PC-9 (cell line): ENCODE data around the gene EFHC1. TPM values are rescaled to one million over a fixed set of nuclear protein-coding genes. Genes with fewer than 3 reads are reported as not detected.
A peak's percentile ranks its signal among the peaks of the same experiment; 100 is the strongest.

Experiments used
- BruUV-seq: library from RNA; stranded (reverse); fragments of 400-500 nt; replicated peaks from 2 replicates; lab custom pipeline; 2021; lab: Mats Ljungman, UMichigan
- CTCF ChIA-PET: fragments of 300-600 bp; sonication (Branson Sonifier 250); formaldehyde crosslinking; loops from one replicate; lab custom pipeline; 2022; ENCODE audit warnings: antibody characterized with exemption; lab: Charles Lee
- POLR2A ChIA-PET: fragments of 300-600 bp; sonication (Branson Sonifier 250); formaldehyde crosslinking; loops from one replicate; lab custom pipeline; 2022; ENCODE audit warnings: antibody characterized with exemption; ENCODE audit not compliant: unreplicated experiment; lab: Charles Lee
- DNase-seq, 2 experiments: peaks; one replicate each; pipeline versions ENCODE4 v3.0.0 to v3.0.0-alpha.2; 2015 to 2022; ENCODE audit warnings: mixed read lengths in 1 of 2
- H2AFZ ChIP-seq: fragments of 200-600 bp; sonication (generic); 2 replicates; pipeline ENCODE4 v1.8.1; 2017; ENCODE audit warnings: antibody characterized with exemption
- H3F3A ChIP-seq: fragments of 200-600 bp; sonication (generic); 2 replicates; pipeline ENCODE4 v1.8.1; 2017; ENCODE audit warnings: antibody characterized with exemption, mild to moderate bottlenecking, low read depth; ENCODE audit not compliant: insufficient read depth
- H3K27ac ChIP-seq: fragments of 200-600 bp; sonication (generic); 2 replicates; pipeline ENCODE4 v1.6.1; 2016; ENCODE audit warnings: mixed run types
- H3K27me3 ChIP-seq: fragments of 200-600 bp; sonication (generic); 2 replicates; pipeline ENCODE4 v1.6.1; 2016; ENCODE audit warnings: low read depth, mixed run types; ENCODE audit not compliant: insufficient read depth
- H3K36me3 ChIP-seq: fragments of 200-600 bp; sonication (generic); 2 replicates; pipeline ENCODE4 v1.6.1; 2016; ENCODE audit warnings: low read depth, mixed run types
- H3K4me1 ChIP-seq: fragments of 200-600 bp; sonication (generic); replicated peaks from 2 replicates; pipeline ENCODE4 v1.6.1; 2016; ENCODE audit warnings: mixed run types; ENCODE audit not compliant: insufficient read depth
- H3K4me2 ChIP-seq: fragments of 200-600 bp; sonication (generic); 2 replicates; pipeline ENCODE4 v1.6.1; 2017; ENCODE audit warnings: mixed run types
- H3K4me3 ChIP-seq: fragments of 200-600 bp; sonication (generic); 2 replicates; pipeline ENCODE4 v1.6.1; 2016; ENCODE audit warnings: mixed run types
- H3K79me2 ChIP-seq: fragments of 200-600 bp; sonication (generic); 2 replicates; pipeline ENCODE4 v1.6.1; 2017; ENCODE audit warnings: low read depth, mixed run types
- H3K9me2 ChIP-seq: fragments of 200-600 bp; sonication (generic); 2 replicates; pipeline ENCODE4 v1.8.1; 2017; ENCODE audit warnings: mild to moderate bottlenecking; ENCODE audit not compliant: insufficient read depth
- H3K9me3 ChIP-seq: fragments of 200-600 bp; sonication (generic); 2 replicates; pipeline ENCODE4 v1.8.1; 2016; ENCODE audit warnings: low read depth; ENCODE audit not compliant: insufficient read depth
- H4K20me1 ChIP-seq: fragments of 200-600 bp; sonication (generic); 2 replicates; pipeline ENCODE4 v1.8.1; 2017; ENCODE audit not compliant: insufficient read depth
- EZH2 ChIP-seq: fragments of 200-600 bp; sonication (generic); IDR thresholded peaks from 2 replicates; pipeline ENCODE4 v1.8.0; 2017; ENCODE audit warnings: antibody characterized with exemption, low read depth
- intact Hi-C: fragments of 100-400 bp; cut with micrococcal nuclease; formaldehyde crosslinking; loops from one replicate; pipeline ENCODE4 v1.10.0; 2022; ENCODE audit not compliant: unreplicated experiment
- total RNA-seq: library from RNA; stranded (reverse); gene quantifications from 2 replicates; pipeline ENCODE4 v1.2.3, GENCODE V29; 2021
- TF ChIP-seq, protein P1 (sequence below): fragments of 200-600 bp; sonication (generic); conservative IDR thresholded peaks from 2 replicates; pipeline ENCODE4 v1.6.1; 2017; ENCODE audit warnings: mixed run types, antibody characterized with exemption, mild to moderate bottlenecking, moderate library complexity

Gene EFHC1
- total RNA-seq, 1 experiment from 2014 or later, result 45.0 TPM

DNA sequence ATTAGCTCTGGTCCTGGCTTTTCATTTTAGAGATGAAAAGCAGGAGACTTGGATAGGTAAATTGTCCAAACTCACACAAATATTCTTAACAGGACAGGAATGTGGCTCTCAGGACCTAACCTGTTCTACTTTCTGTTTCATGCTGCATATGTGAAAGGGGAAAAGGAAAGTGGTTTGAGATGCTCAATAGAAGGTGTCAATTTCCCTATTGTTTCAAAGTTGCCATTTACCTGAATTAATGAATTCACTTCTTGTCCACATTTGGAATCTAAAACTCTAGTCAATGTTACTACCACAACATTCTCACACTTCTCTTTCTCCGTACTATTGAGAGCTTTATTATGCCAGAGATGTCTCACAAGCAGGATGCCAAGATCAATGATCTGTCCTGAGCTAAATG, 4.8 kb upstream of the EFHC1 start:
- no peak overlapping the region for H2AFZ ChIP-seq
- H3K27ac ChIP-seq, result no peak overlapping the region
- no peaks in the 10 kb centered on the region for H3F3A ChIP-seq
- H3K79me2 ChIP-seq, result no peaks in the 10 kb centered on the region
- H3K36me3 ChIP-seq, result no peaks in the 10 kb centered on the region
- no peak for DNase-seq
- ChIA-PET CTCF (interaction anchor here (0.8 kb wide), 1 partner anchor 175 kb away, joined by 3 read pairs; no protein-coding TSS in a partner anchor), POLR2A (no interaction called here)
- intact Hi-C loops, result loop anchor here (5.0 kb wide), 1 partner anchor 177 kb away; no protein-coding TSS in a partner anchor
- no TSS peak for BruUV-seq
- H3K4me2 ChIP-seq, result no peak overlapping the region
- H3K9me2 ChIP-seq, result no peaks in the 10 kb centered on the region
- H3K27me3 ChIP-seq, result no peaks in the 10 kb centered on the region
- H3K4me3 ChIP-seq, result no peak overlapping the region
- H4K20me1 ChIP-seq, result no peaks in the 10 kb centered on the region
- peaks cover 22% of the 10 kb centered on the region for H3K4me1 ChIP-seq
- H3K9me3 ChIP-seq, result no peaks in the 10 kb centered on the region
- no peak for TF ChIP-seq EZH2
- TF ChIP-seq, protein P1, sequence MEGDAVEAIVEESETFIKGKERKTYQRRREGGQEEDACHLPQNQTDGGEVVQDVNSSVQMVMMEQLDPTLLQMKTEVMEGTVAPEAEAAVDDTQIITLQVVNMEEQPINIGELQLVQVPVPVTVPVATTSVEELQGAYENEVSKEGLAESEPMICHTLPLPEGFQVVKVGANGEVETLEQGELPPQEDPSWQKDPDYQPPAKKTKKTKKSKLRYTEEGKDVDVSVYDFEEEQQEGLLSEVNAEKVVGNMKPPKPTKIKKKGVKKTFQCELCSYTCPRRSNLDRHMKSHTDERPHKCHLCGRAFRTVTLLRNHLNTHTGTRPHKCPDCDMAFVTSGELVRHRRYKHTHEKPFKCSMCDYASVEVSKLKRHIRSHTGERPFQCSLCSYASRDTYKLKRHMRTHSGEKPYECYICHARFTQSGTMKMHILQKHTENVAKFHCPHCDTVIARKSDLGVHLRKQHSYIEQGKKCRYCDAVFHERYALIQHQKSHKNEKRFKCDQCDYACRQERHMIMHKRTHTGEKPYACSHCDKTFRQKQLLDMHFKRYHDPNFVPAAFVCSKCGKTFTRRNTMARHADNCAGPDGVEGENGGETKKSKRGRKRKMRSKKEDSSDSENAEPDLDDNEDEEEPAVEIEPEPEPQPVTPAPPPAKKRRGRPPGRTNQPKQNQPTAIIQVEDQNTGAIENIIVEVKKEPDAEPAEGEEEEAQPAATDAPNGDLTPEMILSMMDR, result no peak

GRCh38 chr6:52415917-52416628, 4.1 kb upstream of the EFHC1 start:
- Histone ChIP-seq H3K4me1 (peaks cover 29% of the 10 kb centered on the region), H3K9me3 (no peaks in the 10 kb centered on the region), H3K36me3 (no peaks in the 10 kb centered on the region), H3K27me3 (no peaks in the 10 kb centered on the region), H3F3A (no peaks in the 10 kb centered on the region), H3K4me2 (peak overlapping the region; percentile 17), H3K9me2 (no peaks in the 10 kb centered on the region), H2AFZ (no peak overlapping the region), H3K79me2 (no peaks in the 10 kb centered on the region), H3K4me3 (no peak overlapping the region), H4K20me1 (no peaks in the 10 kb centered on the region), H3K27ac (no peak overlapping the region)
- POLR2A ChIA-PET, result no interaction called here
- TF ChIP-seq, protein P1, result no peak
- TF ChIP-seq EZH2, result no peak
- no TSS peak for BruUV-seq
- no peak for DNase-seq
- CTCF ChIA-PET, result interaction anchor here (0.8 kb wide), 1 partner anchor 174 kb away, joined by 3 read pairs; no protein-coding TSS in a partner anchor
- intact Hi-C loops, result loop anchor here (1.0 to 5.0 kb wide), 3 partner anchors 161 to 247 kb away; partner anchors contain the start of gene TRAM2

DNA sequence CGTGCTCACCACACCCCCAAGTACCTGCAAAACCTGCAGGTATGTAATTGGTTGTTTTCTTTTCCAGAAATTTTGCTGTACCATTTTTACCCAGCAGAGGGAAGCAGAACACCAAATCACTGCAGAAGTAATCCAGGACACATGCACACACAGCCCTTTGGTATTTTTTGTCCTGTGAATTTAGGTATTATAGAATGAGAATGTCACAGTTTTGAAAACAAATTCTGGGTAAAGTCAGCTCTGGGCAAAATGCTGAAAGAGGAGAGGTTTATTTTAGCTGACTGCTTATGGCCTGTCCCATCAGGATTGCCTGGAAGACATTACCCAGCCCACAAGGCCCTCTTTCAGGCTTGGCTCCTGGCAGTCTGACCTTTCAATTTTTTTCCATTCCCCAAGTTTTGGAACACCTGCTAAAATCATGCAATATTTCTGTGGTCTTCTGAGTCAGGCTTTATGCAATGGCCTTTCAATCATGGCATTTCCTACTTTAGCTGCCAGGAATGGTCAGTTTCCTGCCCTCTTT, 3.5 kb upstream of the EFHC1 start:
- Histone ChIP-seq H4K20me1 (no peaks in the 10 kb centered on the region), H3K27ac (no peak overlapping the region), H3K4me3 (no peak overlapping the region), H3F3A (no peaks in the 10 kb centered on the region), H3K9me3 (no peaks in the 10 kb centered on the region), H3K9me2 (no peaks in the 10 kb centered on the region), H3K4me2 (peak overlapping the region; percentile 17), H3K79me2 (no peaks in the 10 kb centered on the region), H3K27me3 (no peaks in the 10 kb centered on the region), H2AFZ (no peak overlapping the region), H3K4me1 (peaks cover 34% of the 10 kb centered on the region), H3K36me3 (no peaks in the 10 kb centered on the region)
- TF ChIP-seq EZH2, result no peak
- TF ChIP-seq, protein P1, result peak; percentile 94
- CTCF ChIA-PET, result interaction anchor here (1.0 to 1.6 kb wide), 2 partner anchors 173 to 251 kb away, joined by 3 read pairs; no protein-coding TSS in a partner anchor
- intact Hi-C loops, result loop anchor here (1.0 to 5.0 kb wide), 3 partner anchors 160 to 247 kb away; partner anchors contain the start of gene TRAM2
- no TSS peak for BruUV-seq
- DNase-seq, result peak; percentile 52 to 67
- POLR2A ChIA-PET, result no interaction called here
